Measurements from ENCODE around the gene ELL.

DNA sequence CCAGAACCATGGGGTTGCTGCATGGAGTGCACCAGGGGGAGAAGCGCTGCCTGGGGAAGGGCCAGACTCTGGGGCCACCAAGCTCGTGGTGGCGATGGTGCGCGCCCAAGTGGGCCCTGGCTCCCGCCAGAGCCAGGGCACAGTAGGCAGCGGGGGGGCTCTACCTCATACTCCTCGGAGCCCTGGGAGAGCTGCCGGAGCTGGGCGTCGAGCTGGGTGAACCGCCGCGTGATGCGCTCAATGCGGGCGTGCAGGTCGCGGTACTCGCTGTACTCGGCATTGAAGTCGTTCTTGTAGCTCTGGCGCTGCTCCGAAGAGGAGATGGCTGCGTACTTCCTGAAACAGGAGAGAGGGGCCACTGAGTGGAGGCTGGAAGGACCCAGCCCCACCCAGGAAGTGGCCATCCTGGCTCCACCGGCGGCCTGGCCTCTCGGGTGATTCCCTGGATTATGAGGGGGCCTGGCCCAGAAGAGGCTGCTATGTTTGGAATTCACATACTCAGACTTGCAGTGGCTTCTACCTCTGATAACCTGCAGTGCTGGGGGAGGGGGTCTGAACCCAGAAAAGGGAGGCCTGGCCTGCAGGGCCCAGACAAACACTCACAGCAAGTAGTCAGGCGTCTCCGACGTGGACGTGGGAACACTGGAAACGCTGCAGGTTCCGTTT, 75.6 kb downstream of the ELL start:
- TF ChIP-seq POLR2A (IDR thresholded peaks at IDR 0.05; ENCODE audit: borderline replicate concordance, extremely low read depth, insufficient read depth, insufficient read length) = no peak
- TF ChIP-seq, protein P1, sequence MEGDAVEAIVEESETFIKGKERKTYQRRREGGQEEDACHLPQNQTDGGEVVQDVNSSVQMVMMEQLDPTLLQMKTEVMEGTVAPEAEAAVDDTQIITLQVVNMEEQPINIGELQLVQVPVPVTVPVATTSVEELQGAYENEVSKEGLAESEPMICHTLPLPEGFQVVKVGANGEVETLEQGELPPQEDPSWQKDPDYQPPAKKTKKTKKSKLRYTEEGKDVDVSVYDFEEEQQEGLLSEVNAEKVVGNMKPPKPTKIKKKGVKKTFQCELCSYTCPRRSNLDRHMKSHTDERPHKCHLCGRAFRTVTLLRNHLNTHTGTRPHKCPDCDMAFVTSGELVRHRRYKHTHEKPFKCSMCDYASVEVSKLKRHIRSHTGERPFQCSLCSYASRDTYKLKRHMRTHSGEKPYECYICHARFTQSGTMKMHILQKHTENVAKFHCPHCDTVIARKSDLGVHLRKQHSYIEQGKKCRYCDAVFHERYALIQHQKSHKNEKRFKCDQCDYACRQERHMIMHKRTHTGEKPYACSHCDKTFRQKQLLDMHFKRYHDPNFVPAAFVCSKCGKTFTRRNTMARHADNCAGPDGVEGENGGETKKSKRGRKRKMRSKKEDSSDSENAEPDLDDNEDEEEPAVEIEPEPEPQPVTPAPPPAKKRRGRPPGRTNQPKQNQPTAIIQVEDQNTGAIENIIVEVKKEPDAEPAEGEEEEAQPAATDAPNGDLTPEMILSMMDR (IDR thresholded peaks at IDR 0.05 in 2 of 3, conservative IDR thresholded peaks at IDR 0.05 in 1 of 3; ENCODE audit: borderline replicate concordance in 1 of 3, insufficient read depth in 1 of 3, low read depth in 2 of 3, low read length in 2 of 3) = no peak
- no peak for TF ChIP-seq RAD21 (IDR thresholded peaks at IDR 0.05; ENCODE audit: low read depth)
- no peak for TF ChIP-seq YY1 (IDR thresholded peaks at IDR 0.05; ENCODE audit: extremely low read depth, insufficient replicate concordance, low read depth, low read length)
- TF ChIP-seq CBX3 (IDR thresholded peaks at IDR 0.05; ENCODE audit: low read depth) = no peak
- TF ChIP-seq, protein P2, sequence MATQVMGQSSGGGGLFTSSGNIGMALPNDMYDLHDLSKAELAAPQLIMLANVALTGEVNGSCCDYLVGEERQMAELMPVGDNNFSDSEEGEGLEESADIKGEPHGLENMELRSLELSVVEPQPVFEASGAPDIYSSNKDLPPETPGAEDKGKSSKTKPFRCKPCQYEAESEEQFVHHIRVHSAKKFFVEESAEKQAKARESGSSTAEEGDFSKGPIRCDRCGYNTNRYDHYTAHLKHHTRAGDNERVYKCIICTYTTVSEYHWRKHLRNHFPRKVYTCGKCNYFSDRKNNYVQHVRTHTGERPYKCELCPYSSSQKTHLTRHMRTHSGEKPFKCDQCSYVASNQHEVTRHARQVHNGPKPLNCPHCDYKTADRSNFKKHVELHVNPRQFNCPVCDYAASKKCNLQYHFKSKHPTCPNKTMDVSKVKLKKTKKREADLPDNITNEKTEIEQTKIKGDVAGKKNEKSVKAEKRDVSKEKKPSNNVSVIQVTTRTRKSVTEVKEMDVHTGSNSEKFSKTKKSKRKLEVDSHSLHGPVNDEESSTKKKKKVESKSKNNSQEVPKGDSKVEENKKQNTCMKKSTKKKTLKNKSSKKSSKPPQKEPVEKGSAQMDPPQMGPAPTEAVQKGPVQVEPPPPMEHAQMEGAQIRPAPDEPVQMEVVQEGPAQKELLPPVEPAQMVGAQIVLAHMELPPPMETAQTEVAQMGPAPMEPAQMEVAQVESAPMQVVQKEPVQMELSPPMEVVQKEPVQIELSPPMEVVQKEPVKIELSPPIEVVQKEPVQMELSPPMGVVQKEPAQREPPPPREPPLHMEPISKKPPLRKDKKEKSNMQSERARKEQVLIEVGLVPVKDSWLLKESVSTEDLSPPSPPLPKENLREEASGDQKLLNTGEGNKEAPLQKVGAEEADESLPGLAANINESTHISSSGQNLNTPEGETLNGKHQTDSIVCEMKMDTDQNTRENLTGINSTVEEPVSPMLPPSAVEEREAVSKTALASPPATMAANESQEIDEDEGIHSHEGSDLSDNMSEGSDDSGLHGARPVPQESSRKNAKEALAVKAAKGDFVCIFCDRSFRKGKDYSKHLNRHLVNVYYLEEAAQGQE (IDR thresholded peaks at IDR 0.05; ENCODE audit: low read depth) = no peak
- no peak for TF ChIP-seq SP1 (IDR thresholded peaks at IDR 0.05; ENCODE audit: low read depth)
